Neural cell (in vitro differentiated cells): ENCODE results near the gene SPRYD3. TPM values are rescaled to one million over a fixed set of nuclear protein-coding genes. Genes with fewer than 3 reads are reported as not detected.

Source experiments
- H2AFZ ChIP-seq: fragments of 200-600, 300-800 bp; sonication (generic), shearing (Covaris generic); 2 replicates; pipeline ENCODE4 v1.6.0; 2014; ENCODE audit warnings: low read depth, mild to moderate bottlenecking, antibody characterized with exemption, low read length, moderate library complexity
- H3F3A ChIP-seq: fragments of 200-600 bp; shearing (Covaris generic); 2 replicates; pipeline ENCODE4 v1.6.1; 2016; ENCODE audit warnings: mild to moderate bottlenecking, moderate library complexity, mixed read lengths, antibody characterized with exemption, low read length; ENCODE audit not compliant: insufficient read depth, poor library complexity, severe bottlenecking
- H3K27ac ChIP-seq: fragments of 200-600, 300-800 bp; sonication (generic), shearing (Covaris generic); 2 replicates; pipeline ENCODE4 v1.5.1; 2014; ENCODE audit warnings: mild to moderate bottlenecking, low read length, moderate library complexity
- H3K27me3 ChIP-seq: fragments of 300-800, 200-600 bp; sonication (generic), shearing (Covaris generic); 2 replicates; pipeline ENCODE4 v1.6.0; 2014; ENCODE audit warnings: mild to moderate bottlenecking, low read depth, low read length, moderate library complexity; ENCODE audit not compliant: insufficient read depth
- H3K36me3 ChIP-seq: fragments of 300-800, 200-600 bp; sonication (generic), shearing (Covaris generic); 2 replicates; pipeline ENCODE4 v1.5.1; 2014; ENCODE audit warnings: mild to moderate bottlenecking, antibody characterized with exemption, low read length, moderate library complexity; ENCODE audit not compliant: insufficient read depth
- H3K4me2 ChIP-seq: fragments of 300-800, 200-600 bp; sonication (generic), shearing (Covaris generic); 2 replicates; pipeline ENCODE4 v1.6.0; 2014; ENCODE audit warnings: mild to moderate bottlenecking, low read length
- H3K4me3 ChIP-seq: fragments of 300-800, 200-600 bp; sonication (generic), shearing (Covaris generic); 2 replicates; pipeline ENCODE4 v1.5.1; 2014; ENCODE audit warnings: mild to moderate bottlenecking, low read length, moderate library complexity
- H3K79me2 ChIP-seq: fragments of 200-600 bp; shearing (Covaris generic); replicated peaks from 2 replicates; pipeline ENCODE4 v1.6.0; 2014; ENCODE audit warnings: mild to moderate bottlenecking, low read length, moderate library complexity; ENCODE audit not compliant: insufficient read depth
- H3K9ac ChIP-seq: fragments of 300-800, 200-600 bp; sonication (generic), shearing (Covaris generic); 2 replicates; pipeline ENCODE4 v1.6.1; 2016; ENCODE audit warnings: mild to moderate bottlenecking, low read length, mixed read lengths
- H3K9me2 ChIP-seq: fragments of 200-600 bp; shearing (Covaris generic); 2 replicates; pipeline ENCODE4 v1.6.1; 2016; ENCODE audit warnings: mild to moderate bottlenecking, low read length, mixed read lengths; ENCODE audit not compliant: insufficient read depth
- H3K9me3 ChIP-seq: fragments of 200-600, 300-800 bp; sonication (generic), shearing (Covaris generic); 2 replicates; pipeline ENCODE4 v1.6.1; 2016; ENCODE audit warnings: mild to moderate bottlenecking, mixed run types, low read length, moderate library complexity, mixed read lengths
- H4K20me1 ChIP-seq: fragments of 200-600 bp; shearing (Covaris generic); 2 replicates; pipeline ENCODE4 v1.6.1; 2016; ENCODE audit warnings: mild to moderate bottlenecking, mixed run types; ENCODE audit not compliant: insufficient read depth
- CTCF ChIP-seq: fragments of 450-650 bp; IDR thresholded peaks from 2 replicates; pipeline ENCODE4 v1.5.1; 2014; ENCODE audit warnings: antibody characterized with exemption, mild to moderate bottlenecking, moderate library complexity; ENCODE audit not compliant: poor library complexity, severe bottlenecking
- EP300 ChIP-seq: fragments of 450-650 bp; conservative IDR thresholded peaks from 2 replicates; pipeline ENCODE4 v1.6.1; 2014; ENCODE audit warnings: antibody characterized with exemption, mild to moderate bottlenecking, moderate library complexity; ENCODE audit not compliant: poor library complexity, severe bottlenecking
- EZH2 ChIP-seq: fragments of 200-600, 300-800 bp; shearing (Covaris generic), sonication (generic); IDR thresholded peaks from 2 replicates; pipeline ENCODE4 v1.6.1; 2014; ENCODE audit warnings: antibody characterized with exemption, low read length, borderline replicate concordance, mild to moderate bottlenecking; ENCODE audit not compliant: insufficient read depth, poor library complexity, severe bottlenecking
- MXI1 ChIP-seq: fragments of 450-650 bp; conservative IDR thresholded peaks from 2 replicates; pipeline ENCODE4 v1.6.1; 2014; ENCODE audit warnings: antibody characterized with exemption, mild to moderate bottlenecking; ENCODE audit not compliant: poor library complexity, severe bottlenecking
- POLR2AphosphoS5 ChIP-seq: IDR thresholded peaks from 2 replicates; pipeline ENCODE4 v1.6.1; 2012
- RAD21 ChIP-seq: fragments of 450-650 bp; conservative IDR thresholded peaks from 2 replicates; pipeline ENCODE4 v1.6.1; 2014; ENCODE audit warnings: antibody characterized with exemption, mild to moderate bottlenecking, moderate library complexity
- REST ChIP-seq: IDR thresholded peaks from 2 replicates; pipeline ENCODE4 v1.6.1; 2012; ENCODE audit warnings: borderline replicate concordance
- SMC3 ChIP-seq: fragments of 450-650 bp; conservative IDR thresholded peaks from 2 replicates; pipeline ENCODE4 v1.6.1; 2014; ENCODE audit warnings: antibody characterized with exemption, mild to moderate bottlenecking, moderate library complexity; ENCODE audit not compliant: poor library complexity
- TAF1 ChIP-seq: IDR thresholded peaks from 2 replicates; pipeline ENCODE4 v1.6.1; 2012; ENCODE audit warnings: low read depth
- polyA plus RNA-seq: library from polyadenylated mRNA; depleted of rRNA; stranded (reverse); fragments of >200 nt; gene quantifications from 2 replicates; pipeline ENCODE4 v1.2.3, GENCODE V29; 2014

SPRYD3 gene
- polyA plus RNA-seq, 1 donor from 2014 or later, result 20.8 TPM

- no peaks in the 10 kb centered on the region for H3F3A ChIP-seq
- no peak overlapping the region for H3K9ac ChIP-seq
- H3K9me2 ChIP-seq, result no peaks in the 10 kb centered on the region
- H3K79me2 ChIP-seq, result no peaks in the 10 kb centered on the region
- H3K36me3 ChIP-seq, result peaks cover 4% of the 10 kb centered on the region
- H4K20me1 ChIP-seq, result no peaks in the 10 kb centered on the region
- no peak overlapping the region for H3K27ac ChIP-seq
- H3K27me3 ChIP-seq, result no peaks in the 10 kb centered on the region
- no peak overlapping the region for H3K4me3 ChIP-seq
- H2AFZ ChIP-seq, result no peak overlapping the region
- H3K9me3 ChIP-seq, result no peaks in the 10 kb centered on the region
- TF ChIP-seq EZH2, result no peak
- TF ChIP-seq CTCF, result no peak
- TF ChIP-seq SMC3, result no peak
- TF ChIP-seq RAD21, result no peak
- TF ChIP-seq MXI1, result no peak
- no peak for TF ChIP-seq POLR2AphosphoS5
- TF ChIP-seq EP300, result no peak
- TF ChIP-seq REST, result no peak
- TF ChIP-seq TAF1, result no peak
- H3K4me2 ChIP-seq, result no peak overlapping the region
These were observed 16.0 kb downstream of the SPRYD3 start for GRCh38 chr12:53062977-53063707.

GRCh38 chr12:53062011-53062961 is 16.9 kb downstream of the SPRYD3 start:
- Histone ChIP-seq H3F3A (no peaks in the 10 kb centered on the region), H4K20me1 (no peaks in the 10 kb centered on the region), H3K36me3 (peaks cover 4% of the 10 kb centered on the region), H3K9me2 (no peaks in the 10 kb centered on the region), H3K9me3 (no peaks in the 10 kb centered on the region), H3K79me2 (no peaks in the 10 kb centered on the region), H3K9ac (no peak overlapping the region), H3K27ac (no peak overlapping the region), H3K27me3 (no peaks in the 10 kb centered on the region), H3K4me3 (no peak overlapping the region), H3K4me2 (no peak overlapping the region), H2AFZ (no peak overlapping the region)
- no peak for TF ChIP-seq REST
- no peak for TF ChIP-seq SMC3
- no peak for TF ChIP-seq CTCF
- no peak for TF ChIP-seq EZH2
- no peak for TF ChIP-seq TAF1
- TF ChIP-seq RAD21, result no peak
- no peak for TF ChIP-seq POLR2AphosphoS5
- no peak for TF ChIP-seq EP300
